Measurements from ENCODE around the gene MIA2. TPM values are rescaled to one million over a fixed set of nuclear protein-coding genes. Genes with fewer than 3 reads are reported as not detected.
"Not testable (repeated sequence)": the region's sequence is repeated elsewhere in the genome, so short reads cannot be mapped to it uniquely, and the experiment has no call there.

Gene MIA2
- polyA plus RNA-seq, 1 donor: 231 TPM

DNA sequence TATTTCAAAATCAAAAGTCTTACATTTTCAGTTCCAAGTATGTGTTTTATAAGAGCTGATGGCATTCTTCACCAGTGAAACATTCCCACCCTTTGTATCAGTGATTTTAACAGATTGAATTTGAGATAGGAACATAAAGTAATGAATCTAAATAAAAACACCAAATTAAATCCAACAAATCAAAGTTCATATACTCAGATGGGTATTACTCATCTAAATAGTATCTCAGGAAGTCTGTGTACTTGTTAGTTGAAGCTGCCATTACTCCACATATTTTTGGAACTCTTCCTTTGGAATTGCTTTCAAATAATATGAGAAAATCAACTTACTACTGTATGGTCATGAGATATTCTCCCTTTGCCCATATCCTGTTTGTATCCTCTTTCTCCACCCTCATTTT, 89.1 kb downstream of the MIA2 start:
- Histone ChIP-seq H3K27ac (ENCODE audit: low read length) (no peak overlapping the region), H3K27me3 (ENCODE audit: control insufficient read depth, insufficient read depth, low read length) (no peaks in the 10 kb centered on the region), H3K4me3 (ENCODE audit: low read length) (no peak overlapping the region), H3K9me3 (ENCODE audit: control insufficient read depth, low read depth, low read length) (no peaks in the 10 kb centered on the region), H3K4me1 (ENCODE audit: control insufficient read depth, insufficient read depth, low read length) (no peaks in the 10 kb centered on the region), H3K36me3 (ENCODE audit: control insufficient read depth, insufficient read depth, low read length) (peaks cover 29% of the 10 kb centered on the region)
- no peak for DNase-seq

GRCh38 chr14:39324097-39324496, 90.4 kb downstream of the MIA2 start:
- Histone ChIP-seq H3K36me3 (ENCODE audit: control insufficient read depth, insufficient read depth, low read length) (peaks cover 24% of the 10 kb centered on the region), H3K4me3 (ENCODE audit: low read length) (no peak overlapping the region), H3K9me3 (ENCODE audit: control insufficient read depth, low read depth, low read length) (no peaks in the 10 kb centered on the region), H3K4me1 (ENCODE audit: control insufficient read depth, insufficient read depth, low read length) (no peaks in the 10 kb centered on the region), H3K27me3 (ENCODE audit: control insufficient read depth, insufficient read depth, low read length) (no peaks in the 10 kb centered on the region), H3K27ac (ENCODE audit: low read length) (no peak overlapping the region)
- no peak for DNase-seq
- WGBS (ENCODE audit: insufficient coverage, low lambda C conversion rate): no CpG with 5 or more reads among the region's 2 CpGs

DNA sequence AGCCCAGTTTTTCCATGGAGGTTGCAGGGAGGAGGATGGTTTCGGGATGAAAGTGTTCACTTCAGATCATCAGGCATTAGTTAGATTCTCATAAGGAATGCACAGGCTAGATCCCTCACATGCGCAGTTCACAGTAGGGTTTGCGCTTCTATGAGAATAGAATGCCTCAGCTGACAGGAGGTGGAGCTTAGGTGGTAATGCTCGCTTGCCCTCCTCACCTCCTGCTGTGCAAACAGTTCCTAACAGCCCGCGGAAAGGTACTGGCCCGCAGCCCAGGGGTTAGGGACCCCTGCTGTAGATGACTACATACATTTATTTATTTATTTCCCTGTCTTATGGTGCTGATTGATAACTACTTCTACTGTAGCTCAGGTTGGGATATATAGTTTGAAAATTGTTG, 105.3 kb downstream of the MIA2 start:
- Histone ChIP-seq H3K4me1 (ENCODE audit: control insufficient read depth, insufficient read depth, low read length) (no peaks in the 10 kb centered on the region), H3K9me3 (ENCODE audit: control insufficient read depth, low read depth, low read length) (no peaks in the 10 kb centered on the region), H3K36me3 (ENCODE audit: control insufficient read depth, insufficient read depth, low read length) (peaks cover 36% of the 10 kb centered on the region), H3K27me3 (ENCODE audit: control insufficient read depth, insufficient read depth, low read length) (no peaks in the 10 kb centered on the region), H3K27ac (ENCODE audit: low read length) (no peak overlapping the region), H3K4me3 (ENCODE audit: low read length) (no peak overlapping the region)
- DNase-seq: peak; percentile 23 to 50
- WGBS (ENCODE audit: insufficient coverage, low lambda C conversion rate): no CpG with 5 or more reads among the region's 7 CpGs

DNA sequence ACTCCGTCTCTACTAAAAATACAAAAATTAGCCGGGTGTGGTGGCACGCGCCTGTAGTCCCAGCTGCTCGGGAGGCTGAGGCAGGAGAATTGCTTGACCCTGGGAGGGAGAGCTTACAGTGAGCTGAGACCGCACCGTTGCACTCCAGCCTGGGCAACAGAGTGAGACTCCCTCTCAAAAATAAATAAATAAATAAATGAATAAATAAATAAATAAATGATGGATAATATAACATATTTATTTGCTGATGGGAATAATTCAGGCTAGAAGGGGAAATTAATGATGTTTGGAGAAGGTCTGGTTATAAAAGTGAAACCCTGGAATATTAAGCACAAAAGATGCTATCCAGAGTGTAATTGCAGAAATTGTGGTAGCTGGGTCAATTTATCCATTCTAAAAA, 107.4 kb downstream of the MIA2 start:
- H3K27me3 ChIP-seq (ENCODE audit: control insufficient read depth, insufficient read depth, low read length); H3K9me3 ChIP-seq (ENCODE audit: control insufficient read depth, low read depth, low read length); H3K4me1 ChIP-seq (ENCODE audit: control insufficient read depth, insufficient read depth, low read length); H3K27ac ChIP-seq (ENCODE audit: low read length); DNase-seq; H3K4me3 ChIP-seq (ENCODE audit: low read length): not testable (repeated sequence)
- 93% methylated on average over 3 of the region's 7 CpGs for WGBS (ENCODE audit: insufficient coverage, low lambda C conversion rate)
- peaks cover 37% of the 10 kb centered on the region for H3K36me3 ChIP-seq (ENCODE audit: control insufficient read depth, insufficient read depth, low read length)

DNA sequence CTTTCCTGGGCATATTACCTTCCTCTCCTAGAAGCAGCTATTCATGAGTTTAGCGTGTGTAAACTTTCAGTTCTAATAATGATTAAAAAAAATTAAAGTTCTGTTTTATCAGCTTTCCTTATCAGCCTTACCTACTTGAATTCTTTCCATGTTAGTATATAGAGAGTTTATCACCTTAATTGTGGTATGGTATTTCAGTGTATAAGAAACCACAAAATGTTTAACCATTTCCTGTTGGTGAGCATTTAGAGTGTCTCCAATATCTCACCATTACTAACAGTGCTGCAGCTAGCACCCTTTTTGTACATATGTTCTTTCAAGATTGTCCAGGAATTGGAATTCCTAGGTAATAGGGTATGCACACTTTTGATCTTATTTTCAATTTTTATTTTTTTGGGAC, 109.1 kb downstream of the MIA2 start:
- Histone ChIP-seq H3K36me3 (ENCODE audit: control insufficient read depth, insufficient read depth, low read length) (peaks cover 36% of the 10 kb centered on the region), H3K4me1 (ENCODE audit: control insufficient read depth, insufficient read depth, low read length) (no peaks in the 10 kb centered on the region), H3K27me3 (ENCODE audit: control insufficient read depth, insufficient read depth, low read length) (no peaks in the 10 kb centered on the region), H3K27ac (ENCODE audit: low read length) (no peak overlapping the region), H3K4me3 (ENCODE audit: low read length) (no peak overlapping the region), H3K9me3 (ENCODE audit: control insufficient read depth, low read depth, low read length) (no peaks in the 10 kb centered on the region)
- no CpG with 5 or more reads among the region's 1 CpG for WGBS (ENCODE audit: insufficient coverage, low lambda C conversion rate)
- no peak for DNase-seq

DNA sequence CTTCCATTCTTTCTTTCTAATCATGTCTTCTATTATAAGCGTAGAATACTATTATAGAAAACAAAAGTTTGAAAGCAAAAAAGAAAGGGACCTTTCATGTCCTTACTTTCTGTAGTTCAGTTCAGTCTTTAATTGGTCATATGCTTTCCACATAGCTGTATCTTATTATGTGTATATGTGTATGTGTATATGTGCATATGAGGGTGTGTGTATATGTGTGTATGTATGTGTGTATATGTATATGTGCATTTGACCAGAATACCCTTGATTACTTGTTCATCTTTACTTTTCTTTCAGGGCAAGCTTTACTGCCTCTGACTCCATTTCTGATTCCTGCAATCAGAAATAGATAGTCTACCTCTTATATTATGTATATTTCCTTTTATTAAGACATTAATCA, 109.9 kb downstream of the MIA2 start:
- no peaks in the 10 kb centered on the region for H3K27me3 ChIP-seq (ENCODE audit: control insufficient read depth, insufficient read depth, low read length)
- no peak for DNase-seq
- H3K4me3 ChIP-seq (ENCODE audit: low read length): no peak overlapping the region
- no peak overlapping the region for H3K27ac ChIP-seq (ENCODE audit: low read length)
- 100% methylated on average over 1 of the region's 1 CpG for WGBS (ENCODE audit: insufficient coverage, low lambda C conversion rate)
- H3K4me1 ChIP-seq (ENCODE audit: control insufficient read depth, insufficient read depth, low read length): no peaks in the 10 kb centered on the region
- H3K9me3 ChIP-seq (ENCODE audit: control insufficient read depth, low read depth, low read length): no peaks in the 10 kb centered on the region
- peaks cover 38% of the 10 kb centered on the region for H3K36me3 ChIP-seq (ENCODE audit: control insufficient read depth, insufficient read depth, low read length)

- no peaks in the 10 kb centered on the region for H3K4me1 ChIP-seq (ENCODE audit: control insufficient read depth, insufficient read depth, low read length)
- H3K27ac ChIP-seq (ENCODE audit: low read length): no peak overlapping the region
- peak in 1 of 2 donors; percentile 17 for DNase-seq
- H3K9me3 ChIP-seq (ENCODE audit: control insufficient read depth, low read depth, low read length): no peaks in the 10 kb centered on the region
- H3K36me3 ChIP-seq (ENCODE audit: control insufficient read depth, insufficient read depth, low read length): peaks cover 26% of the 10 kb centered on the region
- no peaks in the 10 kb centered on the region for H3K27me3 ChIP-seq (ENCODE audit: control insufficient read depth, insufficient read depth, low read length)
- H3K4me3 ChIP-seq (ENCODE audit: low read length): no peak overlapping the region
- 69% methylated on average over 3 of the region's 3 CpGs for WGBS (ENCODE audit: insufficient coverage, low lambda C conversion rate)
These were observed 117.2 kb downstream of the MIA2 start for GRCh38 chr14:39350866-39351265.

GRCh38 chr14:39351708-39352107, 118.0 kb downstream of the MIA2 start:
- no peaks in the 10 kb centered on the region for H3K9me3 ChIP-seq (ENCODE audit: control insufficient read depth, low read depth, low read length)
- H3K27me3 ChIP-seq (ENCODE audit: control insufficient read depth, insufficient read depth, low read length): no peaks in the 10 kb centered on the region
- no peak for DNase-seq
- peaks cover 23% of the 10 kb centered on the region for H3K36me3 ChIP-seq (ENCODE audit: control insufficient read depth, insufficient read depth, low read length)
- no peak overlapping the region for H3K27ac ChIP-seq (ENCODE audit: low read length)
- no peak overlapping the region for H3K4me3 ChIP-seq (ENCODE audit: low read length)
- 90% methylated on average over 3 of the region's 9 CpGs for WGBS (ENCODE audit: insufficient coverage, low lambda C conversion rate)
- H3K4me1 ChIP-seq (ENCODE audit: control insufficient read depth, insufficient read depth, low read length): no peaks in the 10 kb centered on the region

- not testable (repeated sequence) for H3K27ac ChIP-seq (ENCODE audit: low read length); H3K4me3 ChIP-seq (ENCODE audit: low read length); H3K27me3 ChIP-seq (ENCODE audit: control insufficient read depth, insufficient read depth, low read length); H3K9me3 ChIP-seq (ENCODE audit: control insufficient read depth, low read depth, low read length); H3K4me1 ChIP-seq (ENCODE audit: control insufficient read depth, insufficient read depth, low read length); H3K36me3 ChIP-seq (ENCODE audit: control insufficient read depth, insufficient read depth, low read length); DNase-seq
- no CpG with 5 or more reads among the region's 10 CpGs for WGBS (ENCODE audit: insufficient coverage, low lambda C conversion rate)
These were observed 125.4 kb downstream of the MIA2 start for GRCh38 chr14:39359069-39359468.

DNA sequence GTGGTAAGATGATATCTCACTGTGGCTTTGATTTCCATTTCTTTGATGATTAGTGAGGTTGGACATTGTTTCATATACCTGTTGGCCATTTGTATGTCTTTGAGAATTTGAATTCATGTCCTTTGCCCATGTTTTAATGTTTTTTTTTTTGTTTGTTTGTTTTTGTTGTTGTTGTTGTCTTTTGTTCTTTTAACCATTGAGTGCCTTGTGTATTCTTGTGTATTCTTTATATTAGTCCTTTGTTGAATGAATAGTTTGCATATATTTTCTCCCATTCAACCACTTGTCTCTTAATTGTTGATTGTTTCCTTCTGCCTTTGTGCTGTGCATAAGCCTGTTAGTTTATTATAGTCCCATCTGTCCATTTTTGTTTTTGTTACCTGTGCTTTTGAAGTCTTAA, 126.6 kb downstream of the MIA2 start:
- DNase-seq: no peak
- peaks cover 11% of the 10 kb centered on the region for H3K36me3 ChIP-seq (ENCODE audit: control insufficient read depth, insufficient read depth, low read length)
- H3K4me3 ChIP-seq (ENCODE audit: low read length): no peak overlapping the region
- H3K4me1 ChIP-seq (ENCODE audit: control insufficient read depth, insufficient read depth, low read length): no peaks in the 10 kb centered on the region
- no peaks in the 10 kb centered on the region for H3K27me3 ChIP-seq (ENCODE audit: control insufficient read depth, insufficient read depth, low read length)
- H3K9me3 ChIP-seq (ENCODE audit: control insufficient read depth, low read depth, low read length): peaks cover 11% of the 10 kb centered on the region
- H3K27ac ChIP-seq (ENCODE audit: low read length): no peak overlapping the region

DNA sequence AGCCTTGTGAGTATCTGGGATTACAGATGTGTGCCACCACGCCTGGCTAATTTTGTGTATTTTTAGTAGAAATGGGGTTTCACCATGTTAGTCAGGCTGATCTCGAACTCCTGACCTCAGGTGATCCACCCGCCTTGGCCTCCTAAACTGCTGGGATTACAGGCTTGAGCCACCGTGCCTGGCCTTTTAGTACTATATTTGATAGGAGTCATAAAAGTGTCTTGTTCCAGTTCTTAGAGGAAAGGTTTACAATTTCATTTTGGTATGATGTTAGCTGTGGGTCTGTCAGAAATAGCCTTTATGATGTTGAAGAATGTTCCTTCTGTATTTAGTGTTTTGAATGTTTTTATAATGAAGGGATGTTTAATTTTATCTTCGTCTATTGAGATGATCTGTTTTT, 127.8 kb downstream of the MIA2 start:
- not testable (repeated sequence) for H3K27ac ChIP-seq (ENCODE audit: low read length)

More for the DNA sequence above, 127.8 kb downstream of the MIA2 start:
- WGBS (ENCODE audit: insufficient coverage, low lambda C conversion rate): 100% methylated on average over 1 of the region's 5 CpGs
- not testable (repeated sequence) for DNase-seq; H3K4me3 ChIP-seq (ENCODE audit: low read length); H3K4me1 ChIP-seq (ENCODE audit: control insufficient read depth, insufficient read depth, low read length); H3K27me3 ChIP-seq (ENCODE audit: control insufficient read depth, insufficient read depth, low read length)
- Histone ChIP-seq H3K36me3 (ENCODE audit: control insufficient read depth, insufficient read depth, low read length) (peaks cover 19% of the 10 kb centered on the region), H3K9me3 (ENCODE audit: control insufficient read depth, low read depth, low read length) (peaks cover 16% of the 10 kb centered on the region)
